Activated T-cell treated with anti-CD3 and anti-CD28 coated beads, Interleukin-2, amount 50 U/mL, for 72 hours (primary cell): ENCODE results near the gene EBNA1BP2. TPM values are rescaled to one million over a fixed set of nuclear protein-coding genes. Genes with fewer than 3 reads are reported as not detected.
"Not testable (repeated sequence)": the region's sequence is repeated elsewhere in the genome, so short reads cannot be mapped to it uniquely, and the experiment has no call there.

ENCODE experiments used
- ATAC-seq, 2 donors: fragments of 150-1000 bp; cut with Tn5 transposase; replicated peaks in 1 of 2; 2 replicates each; pipeline ENCODE4 v1.10.0; 2021; ENCODE audit warnings: moderate library complexity in 2 of 2, mild to moderate bottlenecking in 1 of 2
- DNase-seq, 2 donors: peaks; one replicate each; pipeline ENCODE4 v3.0.0; 2021 to 2022; ENCODE audit warnings: mixed read lengths in 1 of 2
- H3K27ac Mint-ChIP-seq: one replicate; pipeline ENCODE4 v1.8.0; 2022; ENCODE audit warnings: mild to moderate bottlenecking, moderate library complexity, mixed read lengths
- H3K27me3 Mint-ChIP-seq: one replicate; pipeline ENCODE4 v1.8.0; 2022; ENCODE audit warnings: low read depth, mixed read lengths
- H3K36me3 Mint-ChIP-seq, 2 donors: one replicate each; pipeline ENCODE4 v1.8.0; 2022; ENCODE audit warnings: mixed read lengths in 2 of 2, mild to moderate bottlenecking in 1 of 2; ENCODE audit not compliant: insufficient read depth in 2 of 2
- H3K4me1 Mint-ChIP-seq: one replicate; pipeline ENCODE4 v1.8.0; 2022; ENCODE audit warnings: low read depth, mixed read lengths
- H3K4me3 Mint-ChIP-seq, 2 donors: one replicate each; pipeline ENCODE4 v1.8.0; 2022; ENCODE audit warnings: mild to moderate bottlenecking in 2 of 2, mixed read lengths in 2 of 2, moderate library complexity in 2 of 2
- H3K9me3 Mint-ChIP-seq, 2 donors: one replicate each; pipeline ENCODE4 v1.8.0; 2022; ENCODE audit warnings: mixed read lengths in 2 of 2
- total RNA-seq, 2 donors: library from RNA; stranded (reverse); gene quantifications; one replicate each; pipeline ENCODE4 v1.2.3, GENCODE V29; 2022

EBNA1BP2 gene
- 10 to 100 TPM; 37.0 to 46.4 TPM for total RNA-seq

GRCh38 chr1:43171876-43172526 lies at the start of gene EBNA1BP2, which contains the start of gene CFAP57:
EBNA1BP2 (minus strand) TSS chr1:43172290; CDS start chr1:43172118, 172 bp downstream.
CFAP57 (plus strand) TSS chr1:43172330; CDS start chr1:43172754, 424 bp downstream.
- H3K4me3 Mint-ChIP-seq, result peak within 1 kb of the TSS; percentile 95 to 99
- peak within 1 kb of the TSS; percentile 93 for H3K27ac Mint-ChIP-seq
- peaks cover 26% of the 10 kb centered on the region for H3K27me3 Mint-ChIP-seq
- peaks cover 28% of the 10 kb centered on the region for H3K4me1 Mint-ChIP-seq
- peak; percentile 93 for ATAC-seq
- peaks cover 0 to 22% of the 10 kb centered on the region in 2 donors for H3K36me3 Mint-ChIP-seq
- peak; percentile 89 to 92 for DNase-seq
- H3K9me3 Mint-ChIP-seq, result no peaks in the 10 kb centered on the region

GRCh38 chr1:43221797-43222196 lies 49.7 kb upstream of the EBNA1BP2 start:
- no peaks in the 10 kb centered on the region for H3K36me3 Mint-ChIP-seq
- H3K9me3 Mint-ChIP-seq, result no peaks in the 10 kb centered on the region
- DNase-seq (no peak), ATAC-seq (no peak)
- H3K27ac Mint-ChIP-seq, result no peak overlapping the region
- H3K4me3 Mint-ChIP-seq, result no peak overlapping the region
- peaks cover 5% of the 10 kb centered on the region for H3K27me3 Mint-ChIP-seq
- H3K4me1 Mint-ChIP-seq, result peaks cover 13% of the 10 kb centered on the region

- no peaks in the 10 kb centered on the region for H3K27me3 Mint-ChIP-seq
- no peaks in the 10 kb centered on the region for H3K9me3 Mint-ChIP-seq
- H3K4me3 Mint-ChIP-seq, result no peak overlapping the region
- no peak overlapping the region for H3K27ac Mint-ChIP-seq
- ATAC-seq, result peak in 1 of 2 donors; percentile 19
- peaks cover 11% of the 10 kb centered on the region for H3K4me1 Mint-ChIP-seq
- DNase-seq, result no peak
- H3K36me3 Mint-ChIP-seq, result no peaks in the 10 kb centered on the region
Observed at GRCh38 chr1:43220905-43221778, 49.1 kb upstream of the EBNA1BP2 start.

- H3K9me3 Mint-ChIP-seq, result no peaks in the 10 kb centered on the region
- ATAC-seq, result no peak
- no peaks in the 10 kb centered on the region for H3K27me3 Mint-ChIP-seq
- peaks cover 11% of the 10 kb centered on the region for H3K4me1 Mint-ChIP-seq
- no peak for DNase-seq
- H3K27ac Mint-ChIP-seq, result no peak overlapping the region
- no peak overlapping the region for H3K4me3 Mint-ChIP-seq
- no peaks in the 10 kb centered on the region for H3K36me3 Mint-ChIP-seq
Observed at GRCh38 chr1:43217747-43218146, 45.7 kb upstream of the EBNA1BP2 start.

- Mint-ChIP-seq H3K4me3 (no peak overlapping the region), H3K36me3 (no peaks in the 10 kb centered on the region), H3K27me3 (peaks cover 8% of the 10 kb centered on the region), H3K27ac (no peak overlapping the region), H3K4me1 (no peaks in the 10 kb centered on the region), H3K9me3 (no peaks in the 10 kb centered on the region)
- DNase-seq (no peak), ATAC-seq (no peak)
Observed at GRCh38 chr1:43214501-43215444, 42.7 kb upstream of the EBNA1BP2 start.

GRCh38 chr1:43208277-43208676 lies 36.2 kb upstream of the EBNA1BP2 start:
- peaks cover 19% of the 10 kb centered on the region for H3K27me3 Mint-ChIP-seq
- H3K9me3 Mint-ChIP-seq, H3K4me1 Mint-ChIP-seq, ATAC-seq, H3K4me3 Mint-ChIP-seq, H3K27ac Mint-ChIP-seq, H3K36me3 Mint-ChIP-seq, DNase-seq: not testable (repeated sequence)

GRCh38 chr1:43207229-43207853 lies 35.3 kb upstream of the EBNA1BP2 start:
- Mint-ChIP-seq H3K27ac (no peak overlapping the region), H3K36me3 (peaks cover 0 to 3% of the 10 kb centered on the region in 2 donors), H3K4me3 (no peak overlapping the region), H3K27me3 (peaks cover 19% of the 10 kb centered on the region), H3K9me3 (peaks cover 0 to 2% of the 10 kb centered on the region in 2 donors), H3K4me1 (peaks cover 4% of the 10 kb centered on the region)
- ATAC-seq, result no peak
- no peak for DNase-seq

- ATAC-seq (no peak), DNase-seq (no peak)
- peaks cover 0 to 2% of the 10 kb centered on the region in 2 donors for H3K9me3 Mint-ChIP-seq
- H3K4me3 Mint-ChIP-seq, result no peak overlapping the region
- H3K27me3 Mint-ChIP-seq, result peaks cover 19% of the 10 kb centered on the region
- no peak overlapping the region for H3K27ac Mint-ChIP-seq
- peaks cover 0 to 3% of the 10 kb centered on the region in 2 donors for H3K36me3 Mint-ChIP-seq
- H3K4me1 Mint-ChIP-seq, result peaks cover 4% of the 10 kb centered on the region
Observed at GRCh38 chr1:43206600-43207228, 34.6 kb upstream of the EBNA1BP2 start.

- ATAC-seq (no peak), DNase-seq (no peak)
- no peak overlapping the region for H3K4me3 Mint-ChIP-seq
- peaks cover 4% of the 10 kb centered on the region for H3K4me1 Mint-ChIP-seq
- peaks cover 0 to 3% of the 10 kb centered on the region in 2 donors for H3K36me3 Mint-ChIP-seq
- peaks cover 19% of the 10 kb centered on the region for H3K27me3 Mint-ChIP-seq
- H3K27ac Mint-ChIP-seq, result no peak overlapping the region
- peaks cover 0 to 2% of the 10 kb centered on the region in 2 donors for H3K9me3 Mint-ChIP-seq
Observed at GRCh38 chr1:43205671-43206070, 33.6 kb upstream of the EBNA1BP2 start.

- ATAC-seq (peak in 1 of 2 donors; percentile 28), DNase-seq (no peak)
- Mint-ChIP-seq H3K4me1 (peaks cover 4% of the 10 kb centered on the region), H3K27ac (no peak overlapping the region), H3K9me3 (peaks cover 0 to 2% of the 10 kb centered on the region in 2 donors), H3K4me3 (peak overlapping the region in 1 of 2 donors; percentile 17), H3K27me3 (peaks cover 10% of the 10 kb centered on the region), H3K36me3 (peaks cover 0 to 3% of the 10 kb centered on the region in 2 donors)
Observed at GRCh38 chr1:43204394-43204793, 32.3 kb upstream of the EBNA1BP2 start.

- peaks cover 0 to 3% of the 10 kb centered on the region in 2 donors for H3K36me3 Mint-ChIP-seq
- DNase-seq (no peak), ATAC-seq (no peak)
- H3K4me1 Mint-ChIP-seq, result peaks cover 4% of the 10 kb centered on the region
- H3K27me3 Mint-ChIP-seq, result peaks cover 10% of the 10 kb centered on the region
- no peak overlapping the region for H3K27ac Mint-ChIP-seq
- H3K9me3 Mint-ChIP-seq, result peaks cover 0 to 2% of the 10 kb centered on the region in 2 donors
- H3K4me3 Mint-ChIP-seq, result no peak overlapping the region
Observed at GRCh38 chr1:43203859-43204258, 31.8 kb upstream of the EBNA1BP2 start.
